Measurements from ENCODE around the gene MYCN. TPM values are rescaled to one million over a fixed set of nuclear protein-coding genes. Genes with fewer than 3 reads are reported as not detected.

MYCN gene
- total and polyA plus RNA-seq, 2 of the 8 experiments (the other 6 are each of a cell fraction or from before 2014, with no cell fraction given), result 87.8 to 137 TPM

- TF ChIP-seq SIN3A (conservative IDR thresholded peaks at IDR 0.05 in 1 of 2, IDR thresholded peaks at IDR 0.05 in 1 of 2; ENCODE audit: low read depth in 1 of 2, low read length in 2 of 2) (no peak), SP2 (IDR thresholded peaks at IDR 0.05; ENCODE audit: low read length) (no peak)
Measured at GRCh38 chr2:15968280-15969178, 28.2 kb downstream of the MYCN start (continued).
